GM12878 (cell line): ENCODE measurements around the gene CHD6. TPM values are rescaled to one million over a fixed set of nuclear protein-coding genes. Genes with fewer than 3 reads are reported as not detected.

Experiments
- ATAC-seq: fragments of 200-7000 bp; cut with Tn5 transposase; 3 replicates; pipeline ENCODE4 v1.9.1; 2020; ENCODE audit warnings: mild to moderate bottlenecking, moderate library complexity
- BruUV-seq: library from RNA; stranded (reverse); fragments of 400-500 nt; replicated peaks from 2 replicates; lab custom pipeline; 2021; lab: Mats Ljungman, UMichigan
- CTCF ChIA-PET: fragments of 300-600 bp; sonication (Branson Sonifier 250); formaldehyde crosslinking; extraction: SDS; loops from one replicate; lab custom pipeline; 2021; ENCODE audit warnings: inconsistent platforms; lab: Yijun Ruan, JAX
- POLR2A ChIA-PET: fragments of 350-600 bp; formaldehyde crosslinking; extraction: SDS; loops from one replicate; lab custom pipeline; 2021; ENCODE audit warnings: inconsistent platforms; lab: Charles Lee
- RAD21 ChIA-PET: fragments of 300-600 bp; sonication (Branson Sonifier 250); formaldehyde crosslinking; loops from one replicate; lab custom pipeline; 2023; ENCODE audit warnings: antibody characterized with exemption; ENCODE audit not compliant: unreplicated experiment; lab: Charles Lee
- SMC1A ChIA-PET: fragments of 300-600 bp; sonication (Branson Sonifier 250); formaldehyde crosslinking; loops from one replicate; lab custom pipeline; 2023; ENCODE audit not compliant: unreplicated experiment, uncharacterized antibody; lab: Charles Lee
- DNase-seq: peaks from one replicate; pipeline ENCODE4 v3.0.0-alpha.2; 2011; ENCODE audit warnings: low read depth, low spot score
- FAIRE-seq: peaks from 3 replicates; lab custom pipeline; 2011; peaks lifted over from hg19 to GRCh38; lab: Jason Lieb, UNC
- H2AFZ ChIP-seq: 2 replicates; pipeline ENCODE4 v1.6.0; 2011; ENCODE audit warnings: low read depth, low read length, control low read depth; ENCODE audit not compliant: control insufficient read depth
- H3K27ac ChIP-seq: 2 replicates; pipeline ENCODE4 v1.5.1; 2011; ENCODE audit warnings: control low read depth; ENCODE audit not compliant: control insufficient read depth, insufficient read depth
- H3K27me3 ChIP-seq, 2 experiments: replicated peaks in 1 of 2; 2 replicates each; pipeline versions ENCODE4 v1.6.0 to v1.6.1; 2011; ENCODE audit warnings: low read length in 1 of 2; ENCODE audit not compliant: control insufficient read depth in 2 of 2, insufficient read depth in 2 of 2
- H3K36me3 ChIP-seq, 2 experiments: 2 replicates each; pipeline ENCODE4 v1.5.1; 2011; ENCODE audit warnings: low read length in 1 of 2; ENCODE audit not compliant: control insufficient read depth in 2 of 2, insufficient read depth in 2 of 2
- H3K4me1 ChIP-seq: 2 replicates; pipeline ENCODE4 v1.6.1; 2011; ENCODE audit warnings: mild to moderate bottlenecking, low read length, moderate library complexity, mixed read lengths; ENCODE audit not compliant: control insufficient read depth, insufficient read depth
- H3K4me2 ChIP-seq: 2 replicates; pipeline ENCODE4 v1.6.0; 2011; ENCODE audit warnings: control low read depth; ENCODE audit not compliant: control insufficient read depth, insufficient read depth
- H3K4me3 ChIP-seq: fragments of 200-600 bp; sonication (generic); 2 replicates; pipeline ENCODE4 v1.5.1; 2016
- H3K79me2 ChIP-seq: 2 replicates; pipeline ENCODE4 v1.6.0; 2011; ENCODE audit warnings: low read length; ENCODE audit not compliant: control insufficient read depth, insufficient read depth
- H3K9ac ChIP-seq: 2 replicates; pipeline ENCODE4 v1.8.0; 2011; ENCODE audit warnings: low read length, control low read depth, mixed read lengths; ENCODE audit not compliant: control insufficient read depth, insufficient read depth
- H3K9me3 ChIP-seq: replicated peaks from 3 replicates; pipeline ENCODE4 v1.5.1; 2011; ENCODE audit warnings: mild to moderate bottlenecking, low read length; ENCODE audit not compliant: control insufficient read depth, insufficient read depth
- H4K20me1 ChIP-seq: 2 replicates; pipeline ENCODE4 v1.6.0; 2011; ENCODE audit not compliant: control insufficient read depth, insufficient read depth
- BCL11A ChIP-seq: IDR thresholded peaks from 2 replicates; pipeline ENCODE4 v1.6.1; 2011; ENCODE audit warnings: low read depth, low read length
- BMI1 ChIP-seq: fragments of 450-650 bp; IDR thresholded peaks from 2 replicates; pipeline ENCODE4 v1.6.1; 2016; ENCODE audit warnings: mild to moderate bottlenecking, moderate library complexity, borderline replicate concordance
- EED ChIP-seq: sonication (generic); IDR thresholded peaks from 2 replicates; pipeline ENCODE4 v1.6.1; 2016; ENCODE audit warnings: antibody characterized with exemption, low read depth
- ESRRA ChIP-seq: IDR thresholded peaks from 2 replicates; pipeline ENCODE4 v1.6.1; 2012; ENCODE audit warnings: mild to moderate bottlenecking, low read length, improper control_type of control experiment
- MTA3 ChIP-seq: IDR thresholded peaks from 2 replicates; pipeline ENCODE4 v1.6.1; 2012; ENCODE audit warnings: low read length, inconsistent platforms, borderline replicate concordance
- RFX5 ChIP-seq: IDR thresholded peaks from 2 replicates; pipeline ENCODE4 v1.6.1; 2011; ENCODE audit warnings: low read depth, low read length, improper control_type of control experiment
- RUNX3 ChIP-seq: IDR thresholded peaks from 2 replicates; pipeline ENCODE4 v1.6.1; 2012; ENCODE audit warnings: low read length, inconsistent platforms
- SMAD1 ChIP-seq: fragments of 450-650 bp; IDR thresholded peaks from 2 replicates; pipeline ENCODE4 v1.6.1; 2018; ENCODE audit warnings: mild to moderate bottlenecking, low read depth; ENCODE audit not compliant: partially characterized antibody
- WGBS: methylation state at CpG from one replicate; pipeline ENCODE4 v1.1.6; 2016; ENCODE audit warnings: low lambda C conversion rate; ENCODE audit not compliant: insufficient replicate concordance, insufficient coverage; ENCODE audit errors: missing lambda C conversion rate; 5-methylcytosine and 5-hydroxymethylcytosine counted together
- in situ Hi-C: fragments of 300-500 bp; cut with MboI; formaldehyde crosslinking; loops from 9 replicates; pipeline ENCODE4 v1.14.3; 2018; ENCODE audit warnings: mixed read lengths
- intact Hi-C: fragments of 100-400 bp; cut with micrococcal nuclease; formaldehyde crosslinking; loops from one replicate; pipeline ENCODE4 v1.14.2; 2022; ENCODE audit not compliant: unreplicated experiment
- polyA plus RNA-seq, 11 experiments: library from polyadenylated mRNA; depleted of rRNA in 4 of 11; unstranded in 6 of 11; stranded (reverse) in 5 of 11; fragments of >200 nt; fragmentation: Nextera tagmentation in 4 of 11; fragmentation: Illumina TruSeq in 1 of 11; extraction: Ambion mirVana in 4 of 11; extraction: Trizol in 1 of 11; gene quantifications; 1 replicate in 1 of 11; 2 replicates in 10 of 11; pipeline versions ENCODE4 v1.2.1 to v1.2.3, GENCODE V29; 2011 to 2016; ENCODE audit warnings: inconsistent platforms in 2 of 11, missing spikeins in 2 of 11, low read depth in 1 of 11
- total RNA-seq, 4 experiments: library from RNA; depleted of rRNA in 3 of 4; stranded (reverse); fragments of >200 nt in 3 of 4; fragmentation: Illumina TruSeq in 1 of 4; extraction: Trizol in 1 of 4; gene quantifications; 2 replicates each; pipeline versions ENCODE4 v1.2.1 to v1.2.3, GENCODE V29; 2013 to 2021
- TF ChIP-seq, protein P1 (sequence below): fragments of 150-350 bp; IDR thresholded peaks from 2 replicates; pipeline ENCODE4 v1.6.1; 2016; ENCODE audit warnings: low read depth, low read length
- TF ChIP-seq, protein P2 (sequence below): IDR thresholded peaks from 2 replicates; pipeline ENCODE4 v1.6.1; 2011; ENCODE audit warnings: borderline replicate concordance, low read depth, mild to moderate bottlenecking, moderate library complexity, low read length; ENCODE audit not compliant: insufficient read depth, poor library complexity, severe bottlenecking

The CHD6 gene
- total and polyA plus RNA-seq, 10 of the 15 experiments (the other 5 are each of a cell fraction or from before 2014, with no cell fraction given), result 4.3 to 25.5 (median 17.1) TPM

DNA sequence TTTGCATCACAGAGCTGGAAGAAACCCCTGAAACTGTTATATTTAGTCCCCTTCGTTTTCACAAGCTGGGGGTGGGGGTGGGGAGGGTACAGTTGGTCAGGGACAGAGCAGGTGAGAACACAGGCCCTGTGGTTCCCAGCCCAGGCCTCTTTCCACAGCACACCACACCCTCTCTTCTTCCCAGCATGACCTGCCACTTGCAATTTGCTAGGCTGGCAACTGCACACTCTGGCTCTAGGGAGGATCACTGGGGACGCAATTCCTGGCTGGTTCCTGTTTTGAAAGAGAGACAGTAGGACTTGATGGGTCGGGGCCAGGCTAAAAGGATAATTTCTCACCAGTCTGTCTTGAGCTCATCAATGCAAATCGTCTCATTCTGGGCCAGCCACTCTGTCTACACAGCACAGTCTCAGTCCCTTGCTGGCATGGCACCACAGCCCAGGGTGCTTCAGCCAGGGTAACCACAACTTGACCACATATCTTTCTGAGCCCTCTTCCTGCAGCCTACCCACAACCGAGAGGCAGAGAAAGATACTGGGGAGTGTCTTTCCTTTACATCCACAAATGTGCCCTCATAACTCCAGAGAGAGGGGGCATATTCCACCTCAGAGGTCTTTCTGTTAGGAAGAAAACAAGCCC lies 209.9 kb downstream of the CHD6 start:
- H3K4me1 ChIP-seq, result peaks cover 17% of the 10 kb centered on the region
- no peaks in the 10 kb centered on the region for H3K27me3 ChIP-seq
- H3K9me3 ChIP-seq, result no peaks in the 10 kb centered on the region
- 12% methylated on average over 5 of the region's 5 CpGs for WGBS
- no TSS peak for BruUV-seq
- FAIRE-seq (no peak), ATAC-seq (peak; percentile 93), DNase-seq (peak; percentile 48)
- in situ Hi-C loops, result no loop called here
- H2AFZ ChIP-seq, result no peak overlapping the region
- H3K27ac ChIP-seq, result 0 out of 2 replicates have a peak overlapping the region, but pooled peaks have one; percentile 3
- POLR2A ChIA-PET, result interaction anchor here (0.5 kb wide), 1 partner anchor 17 kb away, joined by 3 read pairs; no protein-coding TSS in a partner anchor
- intact Hi-C loops, result no loop called here
- H3K9ac ChIP-seq, result no peak overlapping the region
- H3K79me2 ChIP-seq, result no peaks in the 10 kb centered on the region
- RAD21 ChIA-PET, result interaction anchor here (0.6 to 0.7 kb wide), 2 partner anchors 18 to 242 kb away, joined by 3 read pairs; no protein-coding TSS in a partner anchor
- H3K36me3 ChIP-seq, result peaks cover 8 to 21% of the 10 kb centered on the region in 2 experiments
- H3K4me3 ChIP-seq, result no peak overlapping the region
- TF ChIP-seq RUNX3 (peak; percentile 66), SMAD1 (no peak)
- SMC1A ChIA-PET, result interaction anchor here (2.2 kb wide), 1 partner anchor 9 kb away, joined by 4 read pairs; no protein-coding TSS in a partner anchor
- peak overlapping the region; percentile 3; the same call in 1 of the 2 replicates for H3K4me2 ChIP-seq
- H4K20me1 ChIP-seq, result no peaks in the 10 kb centered on the region
- CTCF ChIA-PET, result no interaction called here

DNA sequence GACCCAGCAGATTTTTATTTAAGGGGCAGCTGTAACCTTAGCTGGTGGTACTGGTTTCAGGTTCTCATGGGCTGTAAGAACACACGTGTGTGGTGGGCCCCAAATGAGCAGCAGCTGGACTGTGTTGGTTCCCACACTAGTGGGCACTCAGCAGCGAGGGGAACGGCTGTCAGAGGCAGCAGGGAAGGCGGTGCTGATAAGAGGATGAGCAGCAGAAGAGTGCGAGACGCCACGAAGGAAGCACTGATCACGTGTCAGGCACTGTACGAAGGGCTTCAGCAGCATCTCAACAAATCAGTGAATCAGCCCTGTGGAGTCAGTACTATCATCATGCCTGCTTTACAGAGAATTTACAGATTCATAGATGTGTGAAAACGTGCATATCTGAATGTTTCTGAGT lies 210.6 kb downstream of the CHD6 start:
- DNase-seq (no peak), ATAC-seq (no peak), FAIRE-seq (no peak)
- CTCF ChIA-PET, result no interaction called here
- Histone ChIP-seq H3K36me3 (peaks cover 8 to 19% of the 10 kb centered on the region in 2 experiments), H3K4me1 (peaks cover 17% of the 10 kb centered on the region), H3K4me3 (no peak overlapping the region), H3K79me2 (no peaks in the 10 kb centered on the region), H3K9ac (no peak overlapping the region), H3K27ac (no peak overlapping the region), H2AFZ (no peak overlapping the region), H3K27me3 (no peaks in the 10 kb centered on the region), H3K4me2 (no peak overlapping the region), H4K20me1 (no peaks in the 10 kb centered on the region), H3K9me3 (no peaks in the 10 kb centered on the region)
- intact Hi-C loops, result no loop called here
- RAD21 ChIA-PET, result interaction anchor here (0.6 kb wide), 1 partner anchor 243 kb away, joined by 3 read pairs; no protein-coding TSS in a partner anchor
- 77% methylated on average over 10 of the region's 10 CpGs for WGBS
- POLR2A ChIA-PET, result no interaction called here
- SMC1A ChIA-PET, result interaction anchor here (0.8 to 2.2 kb wide), 2 partner anchors 9 to 109 kb away, joined by 3 to 4 read pairs; no protein-coding TSS in a partner anchor
- in situ Hi-C loops, result no loop called here
- BruUV-seq, result no TSS peak
- TF ChIP-seq, protein P1, sequence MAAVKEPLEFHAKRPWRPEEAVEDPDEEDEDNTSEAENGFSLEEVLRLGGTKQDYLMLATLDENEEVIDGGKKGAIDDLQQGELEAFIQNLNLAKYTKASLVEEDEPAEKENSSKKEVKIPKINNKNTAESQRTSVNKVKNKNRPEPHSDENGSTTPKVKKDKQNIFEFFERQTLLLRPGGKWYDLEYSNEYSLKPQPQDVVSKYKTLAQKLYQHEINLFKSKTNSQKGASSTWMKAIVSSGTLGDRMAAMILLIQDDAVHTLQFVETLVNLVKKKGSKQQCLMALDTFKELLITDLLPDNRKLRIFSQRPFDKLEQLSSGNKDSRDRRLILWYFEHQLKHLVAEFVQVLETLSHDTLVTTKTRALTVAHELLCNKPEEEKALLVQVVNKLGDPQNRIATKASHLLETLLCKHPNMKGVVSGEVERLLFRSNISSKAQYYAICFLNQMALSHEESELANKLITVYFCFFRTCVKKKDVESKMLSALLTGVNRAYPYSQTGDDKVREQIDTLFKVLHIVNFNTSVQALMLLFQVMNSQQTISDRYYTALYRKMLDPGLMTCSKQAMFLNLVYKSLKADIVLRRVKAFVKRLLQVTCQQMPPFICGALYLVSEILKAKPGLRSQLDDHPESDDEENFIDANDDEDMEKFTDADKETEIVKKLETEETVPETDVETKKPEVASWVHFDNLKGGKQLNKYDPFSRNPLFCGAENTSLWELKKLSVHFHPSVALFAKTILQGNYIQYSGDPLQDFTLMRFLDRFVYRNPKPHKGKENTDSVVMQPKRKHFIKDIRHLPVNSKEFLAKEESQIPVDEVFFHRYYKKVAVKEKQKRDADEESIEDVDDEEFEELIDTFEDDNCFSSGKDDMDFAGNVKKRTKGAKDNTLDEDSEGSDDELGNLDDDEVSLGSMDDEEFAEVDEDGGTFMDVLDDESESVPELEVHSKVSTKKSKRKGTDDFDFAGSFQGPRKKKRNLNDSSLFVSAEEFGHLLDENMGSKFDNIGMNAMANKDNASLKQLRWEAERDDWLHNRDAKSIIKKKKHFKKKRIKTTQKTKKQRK, result no peak
- TF ChIP-seq MTA3 (no peak), RFX5 (no peak), ESRRA (no peak), BMI1 (no peak), BCL11A (no peak), EED (no peak)
- TF ChIP-seq, protein P2, sequence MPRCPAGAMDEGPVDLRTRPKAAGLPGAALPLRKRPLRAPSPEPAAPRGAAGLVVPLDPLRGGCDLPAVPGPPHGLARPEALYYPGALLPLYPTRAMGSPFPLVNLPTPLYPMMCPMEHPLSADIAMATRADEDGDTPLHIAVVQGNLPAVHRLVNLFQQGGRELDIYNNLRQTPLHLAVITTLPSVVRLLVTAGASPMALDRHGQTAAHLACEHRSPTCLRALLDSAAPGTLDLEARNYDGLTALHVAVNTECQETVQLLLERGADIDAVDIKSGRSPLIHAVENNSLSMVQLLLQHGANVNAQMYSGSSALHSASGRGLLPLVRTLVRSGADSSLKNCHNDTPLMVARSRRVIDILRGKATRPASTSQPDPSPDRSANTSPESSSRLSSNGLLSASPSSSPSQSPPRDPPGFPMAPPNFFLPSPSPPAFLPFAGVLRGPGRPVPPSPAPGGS, result no peak
